SK-N-DZ (cell line): ENCODE results near the gene HSD17B1.

Experiments
- DNase-seq: peaks from one replicate; pipeline ENCODE4 v3.0.0-alpha.2; 2015; ENCODE audit warnings: low spot score

Gene HSD17B1

DNA sequence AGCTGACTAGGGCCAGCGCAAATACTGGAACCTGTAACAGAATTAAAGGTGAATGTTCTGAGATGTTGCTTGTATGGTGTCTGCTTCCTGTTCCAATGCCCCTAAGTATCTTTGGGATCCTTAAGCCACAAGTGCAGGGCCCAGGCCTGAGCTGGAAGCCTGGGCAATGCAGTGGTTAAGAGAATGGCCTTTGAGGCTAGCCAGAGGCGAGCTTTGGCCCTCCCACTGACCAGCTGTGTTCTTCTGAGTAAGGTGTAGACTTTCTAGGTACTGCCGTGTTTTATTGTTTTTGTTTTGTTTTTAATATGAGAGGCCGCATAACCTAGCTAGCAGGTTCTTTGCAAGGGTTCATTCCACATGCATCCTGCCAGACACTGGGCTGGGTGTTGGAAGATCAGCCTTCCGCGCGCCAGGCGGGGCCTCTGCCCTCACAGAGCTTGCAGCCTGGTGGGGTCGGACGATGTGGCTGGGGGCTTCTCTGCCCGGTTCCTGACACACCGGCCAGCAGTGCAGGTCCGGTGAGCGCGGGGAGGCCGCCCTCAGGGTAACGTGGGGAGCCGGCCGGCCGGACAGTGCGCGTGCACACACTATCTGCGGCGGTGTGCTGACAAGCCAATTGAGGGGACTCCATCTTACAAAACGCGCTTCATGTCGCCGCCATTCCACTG lies 13.6 kb downstream of the HSD17B1 start:
- no peak for DNase-seq

DNA sequence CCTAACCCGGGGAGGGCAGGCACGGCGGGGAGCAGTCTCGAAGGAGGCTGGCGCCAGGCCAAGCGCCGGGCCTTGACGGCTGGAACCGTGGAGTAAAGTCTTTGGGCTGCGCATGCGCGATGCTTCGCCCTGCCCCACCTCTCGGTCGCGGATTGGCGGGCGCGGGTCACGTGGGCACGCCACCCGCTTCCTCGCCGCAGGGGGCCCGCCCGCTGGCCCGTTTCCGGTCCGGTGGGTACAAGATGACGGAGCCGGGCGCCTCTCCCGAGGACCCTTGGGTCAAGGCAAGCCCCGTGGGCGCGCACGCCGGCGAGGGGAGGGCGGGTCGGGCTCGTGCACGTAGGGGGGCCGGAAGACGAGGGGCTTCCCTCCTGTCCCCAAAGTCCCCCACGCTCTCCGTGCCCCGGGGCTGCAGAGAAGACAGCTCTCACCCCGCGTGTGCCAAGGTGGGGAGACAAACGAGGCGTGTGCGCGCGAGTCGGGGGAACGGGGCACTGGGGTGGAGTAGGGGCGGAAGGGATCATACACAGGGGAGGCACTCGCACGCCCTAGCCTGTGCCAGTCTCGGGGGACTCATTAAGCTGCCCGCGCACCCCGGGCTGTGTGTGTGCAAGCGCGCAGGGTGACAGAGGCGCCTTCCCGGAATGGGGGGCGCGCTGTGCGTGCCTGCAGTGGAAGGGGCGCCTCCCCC lies 14.3 kb downstream of the HSD17B1 start, which contains the start of gene MLX:
Gene MLX (plus strand): TSS at position 218 of the 691 bp plus-strand sequence. CDS start 25 bp downstream, at position 243.
- peak; percentile 94 for DNase-seq

DNA sequence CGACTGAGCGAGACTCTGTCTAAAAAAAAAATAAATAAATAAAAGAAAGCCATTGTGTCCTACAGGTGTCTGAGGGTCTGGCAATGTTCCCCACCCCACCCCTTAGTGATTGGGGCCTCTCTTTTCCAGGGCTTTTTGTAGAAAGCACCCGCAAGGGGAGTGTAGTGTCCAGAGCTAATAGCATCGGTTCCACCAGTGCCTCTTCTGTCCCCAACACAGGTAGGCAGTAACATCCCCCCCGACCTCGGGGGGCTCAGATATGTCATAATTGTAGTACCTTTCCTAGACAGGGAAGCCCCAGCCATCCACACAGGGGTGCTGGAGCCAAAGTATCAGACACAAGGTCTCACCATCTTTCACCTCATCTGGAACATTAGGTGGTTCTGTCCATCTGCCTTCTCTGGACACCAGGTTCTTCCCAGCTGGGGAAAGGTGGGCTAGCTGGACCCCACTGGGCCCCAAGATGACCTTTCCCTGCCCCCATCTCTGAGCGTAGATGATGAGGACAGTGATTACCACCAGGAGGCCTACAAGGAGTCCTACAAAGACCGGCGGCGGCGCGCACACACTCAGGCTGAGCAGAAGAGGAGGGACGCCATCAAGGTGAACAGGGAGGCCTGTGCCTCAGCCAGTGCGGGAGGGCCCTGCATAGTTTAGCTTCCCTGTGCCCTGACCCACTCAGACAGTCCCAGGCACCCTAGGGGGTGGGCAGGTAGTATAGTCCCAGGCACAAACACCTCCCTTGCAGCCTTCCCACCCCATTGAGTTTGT lies 15.8 kb downstream of the HSD17B1 start:
- no peak for DNase-seq

DNA sequence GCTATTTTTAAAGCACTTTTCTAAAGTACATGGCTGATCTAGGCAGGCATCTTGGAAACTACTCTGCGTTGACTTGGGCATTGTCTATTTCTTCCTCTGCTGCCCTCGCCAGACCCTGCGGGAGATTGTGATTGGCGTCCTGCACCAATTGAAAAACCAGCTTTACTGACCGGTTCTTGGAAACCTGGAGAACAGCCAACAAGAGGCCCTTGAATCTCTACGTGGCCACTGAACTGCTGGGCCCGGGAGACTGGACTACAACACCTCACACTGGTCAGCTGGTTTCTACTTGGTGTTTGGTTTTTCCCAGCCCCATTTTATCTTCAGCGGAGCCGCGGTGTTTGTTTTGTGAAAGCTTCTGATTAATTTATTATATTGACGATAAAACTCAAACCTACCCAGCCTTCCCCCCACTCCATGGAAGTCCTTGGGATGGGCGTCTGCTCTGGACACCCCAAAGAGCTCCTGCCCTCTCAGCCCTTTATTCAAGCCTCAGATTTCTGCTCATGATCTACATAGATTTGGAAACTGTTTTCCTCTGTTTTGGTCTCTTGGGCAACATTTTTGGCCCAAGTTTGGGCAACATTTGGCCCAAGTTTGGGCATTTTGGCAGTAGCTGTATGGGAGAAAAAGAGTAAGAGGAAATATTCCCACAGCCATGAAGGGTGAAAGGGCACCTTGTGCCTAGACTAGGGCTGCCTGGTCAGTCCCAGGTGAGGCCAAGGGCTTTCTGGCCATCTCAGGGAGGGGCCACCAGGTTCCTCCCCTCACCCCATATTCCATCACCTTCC lies 18.9 kb downstream of the HSD17B1 start:
- DNase-seq, result no peak

DNA sequence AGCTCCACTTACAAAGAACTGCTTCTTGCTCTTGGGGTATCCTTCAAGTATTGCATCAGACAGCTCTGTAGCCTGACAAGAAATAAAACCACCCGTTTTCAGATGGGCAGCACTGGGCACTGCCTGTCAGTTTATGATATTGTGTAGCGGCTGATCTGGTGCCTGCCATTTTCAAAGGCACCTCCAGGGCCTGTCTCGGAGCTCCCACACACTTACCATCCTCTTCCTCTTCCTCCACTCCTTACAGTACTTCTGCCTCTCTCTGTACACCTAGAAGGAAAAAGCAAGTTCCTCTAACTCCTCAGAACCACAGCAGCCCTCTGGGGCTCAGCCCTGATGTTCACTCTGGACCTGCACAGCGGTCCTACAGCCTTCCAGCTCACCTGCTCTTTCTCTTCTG lies 20.4 kb downstream of the HSD17B1 start:
- no peak for DNase-seq

DNA sequence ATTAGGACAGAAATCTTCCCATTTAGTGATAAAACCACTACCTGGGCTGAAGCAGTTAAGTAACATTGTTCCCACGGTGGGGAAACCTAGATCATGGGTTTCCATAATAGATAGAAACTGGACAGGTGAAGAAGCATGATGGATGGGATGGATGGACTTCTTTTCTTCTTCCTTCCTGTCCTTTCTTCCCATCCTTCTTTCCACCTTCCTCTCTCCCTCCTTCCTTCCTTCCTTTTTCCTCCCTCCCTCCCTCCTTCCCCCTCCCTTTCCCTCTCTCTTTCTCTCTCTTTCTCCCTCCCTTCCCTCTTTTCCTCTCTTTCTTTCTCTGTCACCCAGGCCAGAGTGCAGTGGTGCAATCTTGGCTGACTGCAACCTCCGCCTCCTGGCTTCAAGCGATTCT lies 21.7 kb downstream of the HSD17B1 start:
- no peak for DNase-seq

DNA sequence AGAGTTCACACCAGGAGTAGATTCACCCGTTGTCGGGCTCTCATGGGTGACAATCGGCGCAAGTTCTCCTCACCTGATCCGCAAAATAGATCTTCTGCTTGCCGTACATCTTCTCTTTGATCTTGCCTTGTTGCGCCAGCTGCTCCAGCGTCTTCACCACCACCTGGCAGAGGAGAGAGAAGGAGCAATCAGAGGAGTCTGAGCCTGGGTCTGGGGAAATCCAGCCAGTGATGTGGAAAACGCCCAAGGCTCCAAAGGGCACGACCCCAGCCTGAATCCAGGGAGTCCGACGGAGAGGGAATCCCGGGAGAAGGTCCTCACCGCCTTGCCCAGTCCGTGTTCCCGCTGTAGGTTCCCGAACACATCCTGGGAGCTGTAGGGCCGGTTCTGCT lies 24.4 kb downstream of the HSD17B1 start:
- DNase-seq, result no peak

DNA sequence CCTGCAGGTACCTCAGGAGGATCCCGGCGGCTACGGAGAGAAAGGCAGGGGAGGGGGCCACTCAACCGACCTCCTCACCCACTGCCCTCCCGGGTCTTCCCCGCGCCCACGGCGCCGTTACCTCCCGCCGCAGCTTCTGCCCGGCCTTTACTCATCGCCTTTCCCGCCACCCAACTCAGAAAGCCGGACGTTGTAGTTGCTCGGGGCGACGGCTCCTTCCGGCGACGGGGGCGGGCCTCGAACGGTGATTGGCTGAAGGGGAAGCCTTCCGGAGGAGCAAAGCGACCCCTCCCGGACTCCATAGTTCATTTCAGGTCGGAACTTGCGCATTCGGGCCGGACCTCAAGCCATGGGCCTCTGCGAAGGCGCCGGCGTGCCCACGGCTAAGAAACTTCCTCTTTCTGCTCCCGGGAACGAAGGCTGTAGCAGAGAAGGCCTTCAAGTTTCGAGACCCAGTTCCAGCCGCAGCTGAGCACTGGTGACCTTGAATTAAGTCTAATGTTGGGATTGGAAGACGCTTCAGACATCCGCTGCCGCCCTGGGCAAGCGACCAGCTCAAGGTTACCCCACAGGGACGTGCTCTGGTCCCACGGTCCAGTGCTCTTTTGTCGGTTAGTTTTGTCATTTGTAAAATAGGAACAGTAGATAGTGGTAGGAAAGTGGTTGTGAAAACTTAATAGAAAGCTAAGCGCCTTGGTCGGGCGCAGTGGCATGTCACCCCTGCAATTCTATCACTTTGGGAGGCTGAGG lies 25.0 kb downstream of the HSD17B1 start, which contains the start of gene PSMC3IP:
Gene PSMC3IP (minus strand): TSS at position 198 of the 750 bp plus-strand sequence. CDS start 43 bp downstream, at position 155.
- DNase-seq, result peak; percentile 95

DNA sequence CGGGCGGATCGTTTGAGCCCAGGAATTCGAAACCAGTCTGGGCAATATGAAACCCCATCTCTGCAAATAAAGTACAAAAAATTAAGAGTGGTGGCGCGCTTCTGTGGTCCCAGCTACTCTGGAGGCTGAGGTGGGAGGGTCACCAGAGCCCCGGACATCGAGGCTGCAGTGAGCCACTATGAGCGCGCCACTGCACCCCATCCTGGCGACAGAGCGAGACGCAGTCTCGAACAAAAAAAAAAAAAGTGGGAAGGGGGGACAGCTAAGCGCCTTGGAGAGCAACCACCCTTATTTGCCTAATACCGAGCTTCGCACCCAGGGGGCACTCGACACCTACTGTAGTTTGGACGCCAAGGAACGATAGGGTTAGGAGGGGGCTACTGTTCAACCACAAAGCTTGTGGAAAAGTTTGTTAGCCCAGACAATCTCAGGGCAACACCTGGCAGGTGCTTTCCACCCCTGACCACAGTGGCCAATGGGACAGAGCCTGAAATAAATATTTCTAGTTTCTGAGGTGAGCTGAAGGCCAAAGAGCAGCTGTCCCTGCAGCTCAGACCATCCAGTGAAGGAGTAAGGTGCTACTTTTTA lies 25.7 kb downstream of the HSD17B1 start:
- DNase-seq, result peak; percentile 85

DNA sequence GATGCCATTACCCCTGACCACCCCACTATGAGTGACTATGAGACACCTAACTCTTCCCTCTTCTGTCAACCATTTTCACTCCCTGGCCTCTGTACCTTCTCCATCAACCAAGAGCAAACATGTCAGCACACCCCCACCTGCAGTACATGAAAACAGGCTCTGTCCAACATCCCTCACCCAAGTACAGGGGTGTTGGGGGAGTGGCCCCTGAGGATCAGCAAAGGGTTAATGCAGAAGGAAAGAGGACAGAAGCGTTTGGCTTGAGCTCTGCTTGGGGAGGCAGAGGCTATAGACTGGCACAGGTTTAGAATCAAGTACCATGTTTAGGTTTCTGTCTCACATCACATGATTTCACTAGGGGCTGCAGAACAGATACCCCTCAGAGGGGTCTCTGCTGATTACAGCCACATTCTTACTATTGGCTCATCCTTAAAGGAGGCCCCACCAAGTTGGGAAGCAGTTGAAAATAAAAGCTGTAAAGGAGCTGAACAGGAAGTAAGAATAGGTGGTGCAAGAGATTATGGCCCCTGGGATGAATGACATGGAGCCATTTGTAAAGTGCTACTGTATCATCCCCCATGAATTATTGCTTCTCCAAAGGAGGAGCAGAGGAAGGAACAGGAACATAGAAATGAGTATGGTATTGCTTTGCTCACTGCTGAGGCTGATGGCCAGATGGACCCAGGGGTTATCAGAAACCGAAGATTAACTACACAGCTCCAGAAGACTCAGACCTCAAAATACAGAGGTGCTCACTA lies 27.2 kb downstream of the HSD17B1 start:
- no peak for DNase-seq

DNA sequence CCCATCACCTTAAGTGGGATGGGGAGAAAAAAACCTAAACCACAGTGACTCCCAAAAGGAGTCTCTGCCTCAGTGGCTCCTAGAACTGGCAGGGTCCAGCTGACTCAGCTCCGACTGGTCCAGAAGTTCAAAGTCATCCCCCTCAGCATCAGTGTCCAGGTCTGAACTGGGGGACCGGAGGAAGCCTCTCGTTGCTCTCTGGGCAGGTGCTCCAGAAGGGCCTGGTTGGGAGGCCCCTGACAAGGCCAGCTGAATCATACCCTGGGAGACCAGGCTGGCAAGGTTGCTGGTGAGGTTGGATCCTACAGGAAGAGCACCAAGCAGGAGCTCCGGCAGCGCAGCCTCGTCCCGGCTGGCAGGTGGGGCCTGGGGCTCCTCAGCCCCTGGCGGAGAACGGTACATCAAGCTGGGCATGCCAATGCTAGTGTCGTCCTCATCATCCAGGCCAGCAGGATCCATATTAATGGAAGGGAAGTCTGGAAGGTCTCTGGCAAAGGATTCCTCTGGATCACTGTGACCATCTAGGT lies 29.1 kb downstream of the HSD17B1 start:
- DNase-seq, result no peak

DNA sequence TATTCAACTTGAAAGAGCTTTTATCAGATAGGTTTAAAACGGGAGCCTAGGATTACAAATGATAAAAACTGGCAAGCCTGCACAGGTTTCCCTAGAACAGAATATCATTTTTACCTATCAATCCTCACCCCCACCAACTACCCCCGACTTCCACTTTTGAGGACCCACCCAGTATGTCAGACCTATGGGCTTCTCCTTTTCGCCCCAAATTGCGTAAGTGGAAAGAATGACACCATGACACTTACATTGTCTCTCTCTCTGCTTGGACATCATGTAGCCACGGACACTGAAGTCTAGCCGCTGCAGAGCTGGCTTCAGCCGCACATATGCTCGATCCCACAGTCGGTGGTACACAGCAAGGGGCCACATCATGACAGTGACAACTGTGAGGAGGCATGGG lies 32.2 kb downstream of the HSD17B1 start:
- DNase-seq, result no peak

DNA sequence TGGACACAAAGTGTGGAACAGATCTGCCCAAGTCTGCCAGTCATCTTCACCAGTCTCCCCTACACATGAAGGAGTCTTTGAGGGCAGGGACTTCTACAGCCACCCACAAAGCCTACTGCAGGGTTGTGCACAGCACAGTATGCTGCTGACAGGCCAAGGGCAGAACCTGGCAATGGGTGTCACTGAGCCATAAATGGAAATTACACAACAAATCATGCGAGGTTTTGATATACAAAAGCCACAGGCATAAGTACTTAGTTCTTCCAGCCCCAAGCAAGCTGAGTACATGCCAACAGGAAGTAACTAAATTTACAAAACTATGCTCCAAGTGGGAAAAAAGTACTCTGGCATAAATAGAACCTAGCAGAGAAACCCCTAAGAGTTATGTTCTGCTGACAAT lies 32.6 kb downstream of the HSD17B1 start:
- no peak for DNase-seq

DNA sequence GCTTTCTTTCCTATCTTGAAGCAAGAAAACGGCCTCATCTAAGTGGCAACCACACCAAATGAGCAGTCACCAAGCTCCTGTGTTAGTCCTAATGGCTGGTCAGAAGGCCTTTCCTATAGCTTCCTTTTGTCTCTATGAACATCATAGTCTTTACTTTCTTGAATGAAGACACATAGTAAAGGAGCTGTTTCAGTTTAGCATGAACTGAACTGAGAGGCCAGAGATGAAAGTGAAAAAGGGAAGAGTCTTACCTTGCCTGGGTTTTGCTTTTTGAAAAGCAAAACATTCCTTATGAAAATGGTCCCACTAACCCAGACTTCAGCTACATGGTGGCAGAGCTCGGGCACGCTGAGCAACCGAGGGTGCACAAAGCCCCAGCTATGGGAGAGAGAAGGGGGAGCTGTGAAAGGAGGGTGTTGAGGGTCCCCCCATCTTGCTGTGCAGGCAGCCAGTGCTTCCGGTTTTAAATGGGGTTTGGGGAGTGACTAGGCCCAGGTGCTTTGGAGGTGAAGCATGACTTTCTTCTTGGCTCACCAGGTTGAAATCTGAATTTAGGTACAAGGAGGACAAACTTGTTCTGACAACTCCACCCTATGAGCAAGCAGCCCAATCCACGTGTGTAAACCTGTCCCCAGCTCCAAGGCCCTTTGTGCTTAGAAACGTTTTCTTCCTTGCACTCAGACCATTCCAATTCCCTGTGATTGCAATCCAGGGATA lies 33.9 kb downstream of the HSD17B1 start:
- no peak for DNase-seq

DNA sequence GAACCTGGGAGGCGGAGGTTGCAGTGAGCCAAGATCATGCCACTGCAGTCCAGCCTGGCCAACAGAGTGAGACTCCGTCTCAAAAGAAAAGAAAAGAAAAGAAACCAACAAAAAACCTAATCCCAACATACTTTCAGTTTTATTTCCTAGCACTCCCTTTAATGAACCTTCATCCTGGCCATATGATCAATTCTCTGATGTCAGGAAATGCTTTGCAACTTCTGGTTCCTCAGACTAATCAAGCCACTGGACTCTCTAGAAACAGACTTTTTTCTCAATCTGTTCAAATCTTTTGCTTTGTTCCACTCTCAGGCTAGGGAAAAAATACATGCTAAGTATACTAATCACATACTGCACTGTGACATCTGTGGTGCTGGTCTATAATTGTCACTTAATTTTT lies 38.2 kb downstream of the HSD17B1 start:
- DNase-seq, result no peak

DNA sequence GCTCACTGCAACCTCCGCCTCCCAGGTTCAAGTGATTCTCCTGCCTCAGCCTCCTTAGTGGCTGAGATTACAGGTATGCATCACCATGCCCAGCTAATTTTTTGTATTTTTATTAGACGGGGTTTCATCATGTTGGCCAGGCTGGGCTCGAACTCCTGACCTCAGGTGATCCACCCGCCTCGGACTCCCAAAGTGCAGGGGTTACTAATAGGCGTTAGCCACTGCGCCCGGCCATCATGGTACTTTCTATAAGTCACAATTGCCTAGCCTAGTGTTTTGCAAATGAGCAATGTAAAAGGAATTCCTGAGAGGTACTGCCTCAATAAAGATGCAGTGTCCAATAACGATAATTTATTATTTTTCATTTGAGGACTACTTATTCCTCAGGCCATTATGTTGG lies 38.7 kb downstream of the HSD17B1 start:
- DNase-seq, result no peak

DNA sequence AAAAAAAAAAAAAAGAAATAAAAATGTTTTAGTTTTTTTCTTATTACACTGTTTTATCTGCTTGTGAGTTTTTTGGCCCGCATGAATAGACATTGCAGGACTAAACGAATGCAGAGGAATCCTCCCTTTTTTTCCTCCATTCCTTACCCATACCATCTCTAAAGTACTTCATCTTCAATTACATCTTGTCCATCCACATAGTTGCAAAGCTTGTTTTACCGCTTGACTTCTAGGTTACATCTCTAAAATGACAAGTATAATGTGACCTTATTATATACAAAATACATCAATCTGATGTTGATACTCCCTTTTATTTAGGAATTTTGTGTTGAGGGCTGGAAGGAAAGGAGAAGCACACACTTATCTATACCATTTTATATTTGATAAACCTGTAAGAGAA lies 43.7 kb downstream of the HSD17B1 start:
- DNase-seq, result no peak

DNA sequence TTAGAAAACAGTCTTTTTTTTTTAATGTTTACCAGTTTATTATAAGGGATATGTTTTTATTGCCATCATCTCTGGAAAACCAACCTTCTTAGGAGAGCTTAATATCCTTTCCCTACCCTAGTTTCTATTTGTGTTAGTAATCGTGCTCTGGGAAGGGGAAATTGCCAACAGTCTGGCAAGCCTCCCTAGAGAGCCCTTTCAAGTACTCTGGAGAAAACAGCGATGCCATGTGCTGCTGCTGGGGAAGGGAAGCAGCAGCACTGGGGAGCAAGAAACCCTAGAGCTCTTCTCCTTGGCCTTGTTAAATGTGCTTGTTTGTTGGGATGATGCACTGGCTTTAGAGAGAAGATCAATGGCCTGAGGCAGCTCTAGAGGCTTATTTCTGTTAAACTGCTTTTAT lies 46.2 kb downstream of the HSD17B1 start:
- DNase-seq, result no peak

DNA sequence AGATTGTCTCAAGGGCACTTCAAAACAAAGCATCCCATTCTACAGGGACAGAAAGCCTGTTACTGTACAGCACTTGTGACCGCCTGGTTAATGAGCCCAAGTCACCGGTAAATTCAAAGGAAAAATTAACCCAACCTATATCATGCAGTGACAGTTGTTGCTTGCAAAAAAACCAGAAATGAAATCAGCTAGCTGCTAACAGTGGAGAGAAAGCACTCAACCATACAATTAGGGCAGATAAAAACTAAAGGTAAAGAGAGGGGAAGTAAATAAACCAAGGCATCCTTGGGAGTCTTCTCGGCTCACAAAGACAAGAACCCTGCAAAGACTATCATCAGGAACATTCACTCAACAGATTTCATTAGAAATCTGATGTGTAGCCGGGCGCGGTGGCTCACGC lies 50.6 kb downstream of the HSD17B1 start:
- DNase-seq, result no peak
